ENCODE measurements around the gene NEUROD6. TPM values are rescaled to one million over a fixed set of nuclear protein-coding genes. Genes with fewer than 3 reads are reported as not detected.

The NEUROD6 gene
- total RNA-seq, 2 experiments from 2014 or later, result not detected

DNA sequence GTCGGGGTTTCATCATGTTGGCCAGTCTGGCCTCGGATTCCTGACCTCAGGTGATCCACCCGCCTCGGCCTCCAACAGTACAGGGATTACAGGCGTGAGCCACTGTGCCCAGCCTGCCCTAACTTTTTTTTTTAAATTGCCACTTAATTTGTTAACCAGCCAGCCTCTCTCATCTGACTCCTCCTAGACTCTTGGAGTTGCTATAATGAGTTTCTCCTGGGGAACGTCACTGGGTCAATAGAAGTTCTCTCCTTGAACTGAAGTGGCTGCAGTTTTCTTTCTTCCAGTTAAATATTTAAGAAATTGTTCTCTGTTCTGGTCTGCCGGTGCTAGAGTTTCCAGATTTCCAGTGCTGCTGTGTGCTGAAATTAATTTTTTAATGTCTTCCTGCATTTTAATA lies 27.6 kb downstream of the NEUROD6 start:
- no peaks in the 10 kb centered on the region for H3K9me3 Mint-ChIP-seq
- no peaks in the 10 kb centered on the region for H3K27me3 Mint-ChIP-seq
- H3K36me3 ChIP-seq (ENCODE audit: insufficient read depth, low read length), result no peaks in the 10 kb centered on the region
- intact Hi-C loops (cut with DNase I, micrococcal nuclease), result no loop called here
- POLR2A ChIA-PET, result no interaction called here
- no peak overlapping the region for H3K27ac ChIP-seq (ENCODE audit: low read depth in 1 of 2, low read length in 2 of 2)
- ATAC-seq (ENCODE audit: poor library complexity), result no peak
- no peak for DNase-seq
- CTCF ChIA-PET, result no interaction called here
- no peak overlapping the region for H3K27ac Mint-ChIP-seq
- H3K27me3 ChIP-seq (ENCODE audit: control insufficient read depth in 1 of 2, insufficient read depth in 2 of 2, low read length in 2 of 2), result no peaks in the 10 kb centered on the region
- TF ChIP-seq, protein P1, sequence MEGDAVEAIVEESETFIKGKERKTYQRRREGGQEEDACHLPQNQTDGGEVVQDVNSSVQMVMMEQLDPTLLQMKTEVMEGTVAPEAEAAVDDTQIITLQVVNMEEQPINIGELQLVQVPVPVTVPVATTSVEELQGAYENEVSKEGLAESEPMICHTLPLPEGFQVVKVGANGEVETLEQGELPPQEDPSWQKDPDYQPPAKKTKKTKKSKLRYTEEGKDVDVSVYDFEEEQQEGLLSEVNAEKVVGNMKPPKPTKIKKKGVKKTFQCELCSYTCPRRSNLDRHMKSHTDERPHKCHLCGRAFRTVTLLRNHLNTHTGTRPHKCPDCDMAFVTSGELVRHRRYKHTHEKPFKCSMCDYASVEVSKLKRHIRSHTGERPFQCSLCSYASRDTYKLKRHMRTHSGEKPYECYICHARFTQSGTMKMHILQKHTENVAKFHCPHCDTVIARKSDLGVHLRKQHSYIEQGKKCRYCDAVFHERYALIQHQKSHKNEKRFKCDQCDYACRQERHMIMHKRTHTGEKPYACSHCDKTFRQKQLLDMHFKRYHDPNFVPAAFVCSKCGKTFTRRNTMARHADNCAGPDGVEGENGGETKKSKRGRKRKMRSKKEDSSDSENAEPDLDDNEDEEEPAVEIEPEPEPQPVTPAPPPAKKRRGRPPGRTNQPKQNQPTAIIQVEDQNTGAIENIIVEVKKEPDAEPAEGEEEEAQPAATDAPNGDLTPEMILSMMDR (IDR thresholded peaks at IDR 0.05), result no peak
- no peaks in the 10 kb centered on the region for H3K36me3 Mint-ChIP-seq (ENCODE audit: low read depth)
- no peaks in the 10 kb centered on the region for H3K9me3 ChIP-seq (ENCODE audit: control insufficient read depth in 1 of 2, insufficient read depth in 1 of 2, low read length in 2 of 2)
- H3K4me3 ChIP-seq (ENCODE audit: low read length), result no peak overlapping the region
- no peak overlapping the region for H3K4me3 Mint-ChIP-seq
- H3K4me1 Mint-ChIP-seq (ENCODE audit: low read depth), result no peaks in the 10 kb centered on the region
- H3K4me1 ChIP-seq (ENCODE audit: insufficient read depth, low read length), result no peaks in the 10 kb centered on the region

DNA sequence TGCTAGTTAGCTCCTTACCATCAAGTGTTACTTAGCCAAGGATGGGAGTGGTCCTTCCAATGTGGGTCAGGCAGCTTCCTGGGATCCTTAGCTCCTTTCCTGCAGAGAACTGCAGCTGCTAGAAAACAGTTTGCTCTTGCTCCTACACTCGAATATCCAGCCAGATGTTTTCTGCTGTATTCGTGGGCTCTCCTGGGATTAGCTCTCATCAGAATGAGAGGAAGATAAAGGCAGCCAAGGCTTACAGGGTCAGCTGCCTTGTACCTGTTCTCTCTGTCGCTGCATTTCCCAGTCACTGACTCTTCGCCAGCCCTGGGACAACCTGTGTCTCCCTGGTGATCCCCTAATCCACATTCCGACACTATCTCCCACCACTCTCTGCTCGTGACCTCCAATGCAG lies 29.0 kb downstream of the NEUROD6 start:
- Histone ChIP-seq H3K9me3 (ENCODE audit: control insufficient read depth in 1 of 2, insufficient read depth in 1 of 2, low read length in 2 of 2) (no peaks in the 10 kb centered on the region), H3K36me3 (ENCODE audit: insufficient read depth, low read length) (no peaks in the 10 kb centered on the region), H3K27ac (ENCODE audit: low read depth in 1 of 2, low read length in 2 of 2) (no peak overlapping the region), H3K27me3 (ENCODE audit: control insufficient read depth in 1 of 2, insufficient read depth in 2 of 2, low read length in 2 of 2) (no peaks in the 10 kb centered on the region), H3K4me1 (ENCODE audit: insufficient read depth, low read length) (no peaks in the 10 kb centered on the region), H3K4me3 (ENCODE audit: low read length) (no peak overlapping the region)
- DNase-seq (no peak), ATAC-seq (ENCODE audit: poor library complexity) (no peak)
- Mint-ChIP-seq H3K27ac (no peak overlapping the region), H3K27me3 (peaks cover 7% of the 10 kb centered on the region), H3K4me1 (ENCODE audit: low read depth) (no peaks in the 10 kb centered on the region), H3K9me3 (no peaks in the 10 kb centered on the region), H3K36me3 (ENCODE audit: low read depth) (no peaks in the 10 kb centered on the region), H3K4me3 (no peak overlapping the region)
- intact Hi-C loops (cut with DNase I, micrococcal nuclease), result no loop called here
- ChIA-PET CTCF (no interaction called here), POLR2A (no interaction called here)
- TF ChIP-seq, protein P1 (IDR thresholded peaks at IDR 0.05), result no peak

DNA sequence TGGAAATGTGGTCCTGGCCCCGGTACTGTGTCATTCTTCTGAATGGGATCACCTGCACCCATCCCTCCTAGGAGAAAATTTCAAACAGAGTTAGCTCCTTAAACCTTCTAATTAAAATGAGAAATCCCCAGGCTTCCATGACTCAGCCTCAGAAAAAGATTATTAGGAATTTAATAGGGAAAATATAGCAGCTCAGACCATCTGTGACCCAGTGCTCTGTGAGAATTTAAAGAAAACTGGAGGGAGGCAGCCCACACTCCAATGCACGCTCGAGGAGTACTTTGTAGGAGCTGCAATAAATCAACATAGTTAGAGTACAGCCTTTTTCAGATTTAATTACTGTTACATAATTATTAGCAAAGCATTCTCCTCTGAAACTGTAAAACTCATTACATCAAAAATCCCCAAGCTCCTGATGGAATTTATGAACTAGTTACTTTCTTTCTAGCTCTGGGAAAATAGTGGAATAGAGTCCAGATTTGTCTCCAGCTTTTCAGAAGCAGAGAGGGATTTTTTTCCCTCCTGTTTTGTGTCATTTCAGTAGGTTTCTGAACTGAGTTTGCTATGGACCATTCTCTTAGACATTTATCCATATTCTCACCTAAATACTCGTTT lies 30.1 kb downstream of the NEUROD6 start:
- no peaks in the 10 kb centered on the region for H3K36me3 Mint-ChIP-seq (ENCODE audit: low read depth)
- no peak overlapping the region for H3K4me3 Mint-ChIP-seq
- Histone ChIP-seq H3K27me3 (ENCODE audit: control insufficient read depth in 1 of 2, insufficient read depth in 2 of 2, low read length in 2 of 2) (no peaks in the 10 kb centered on the region), H3K4me1 (ENCODE audit: insufficient read depth, low read length) (no peaks in the 10 kb centered on the region), H3K9me3 (ENCODE audit: control insufficient read depth in 1 of 2, insufficient read depth in 1 of 2, low read length in 2 of 2) (no peaks in the 10 kb centered on the region), H3K36me3 (ENCODE audit: insufficient read depth, low read length) (no peaks in the 10 kb centered on the region), H3K27ac (ENCODE audit: low read depth in 1 of 2, low read length in 2 of 2) (no peak overlapping the region), H3K4me3 (ENCODE audit: low read length) (no peak overlapping the region)
- peaks cover 7% of the 10 kb centered on the region for H3K27me3 Mint-ChIP-seq
- POLR2A ChIA-PET, result no interaction called here
- H3K9me3 Mint-ChIP-seq, result no peaks in the 10 kb centered on the region
- CTCF ChIA-PET, result no interaction called here
- H3K4me1 Mint-ChIP-seq (ENCODE audit: low read depth), result no peaks in the 10 kb centered on the region
- TF ChIP-seq, protein P1 (IDR thresholded peaks at IDR 0.05), result no peak
- ATAC-seq (ENCODE audit: poor library complexity) (no peak), DNase-seq (no peak)
- intact Hi-C loops (cut with DNase I, micrococcal nuclease), result no loop called here
- H3K27ac Mint-ChIP-seq, result no peak overlapping the region

Data from CD4-positive, alpha-beta T cell (primary cell).